SU-DHL-6 (cell line): Measurements from ENCODE around the gene HECTD4.

Experiments
- EZH2phosphoT487 ChIP-seq: fragments of 200-600 bp; sonication (generic), shearing (Covaris generic); conservative IDR thresholded peaks from 2 replicates; pipeline ENCODE4 v1.6.1; 2018; ENCODE audit warnings: mild to moderate bottlenecking, antibody characterized with exemption, low read length, moderate library complexity, mixed read lengths
- TF ChIP-seq, protein P1 (sequence below): fragments of 200-600 bp; sonication (generic); IDR thresholded peaks from one replicate; pipeline ENCODE4 v1.5.1; 2017; ENCODE audit warnings: antibody characterized with exemption, mild to moderate bottlenecking, low read length, moderate library complexity; ENCODE audit not compliant: insufficient read depth, poor library complexity, severe bottlenecking

DNA sequence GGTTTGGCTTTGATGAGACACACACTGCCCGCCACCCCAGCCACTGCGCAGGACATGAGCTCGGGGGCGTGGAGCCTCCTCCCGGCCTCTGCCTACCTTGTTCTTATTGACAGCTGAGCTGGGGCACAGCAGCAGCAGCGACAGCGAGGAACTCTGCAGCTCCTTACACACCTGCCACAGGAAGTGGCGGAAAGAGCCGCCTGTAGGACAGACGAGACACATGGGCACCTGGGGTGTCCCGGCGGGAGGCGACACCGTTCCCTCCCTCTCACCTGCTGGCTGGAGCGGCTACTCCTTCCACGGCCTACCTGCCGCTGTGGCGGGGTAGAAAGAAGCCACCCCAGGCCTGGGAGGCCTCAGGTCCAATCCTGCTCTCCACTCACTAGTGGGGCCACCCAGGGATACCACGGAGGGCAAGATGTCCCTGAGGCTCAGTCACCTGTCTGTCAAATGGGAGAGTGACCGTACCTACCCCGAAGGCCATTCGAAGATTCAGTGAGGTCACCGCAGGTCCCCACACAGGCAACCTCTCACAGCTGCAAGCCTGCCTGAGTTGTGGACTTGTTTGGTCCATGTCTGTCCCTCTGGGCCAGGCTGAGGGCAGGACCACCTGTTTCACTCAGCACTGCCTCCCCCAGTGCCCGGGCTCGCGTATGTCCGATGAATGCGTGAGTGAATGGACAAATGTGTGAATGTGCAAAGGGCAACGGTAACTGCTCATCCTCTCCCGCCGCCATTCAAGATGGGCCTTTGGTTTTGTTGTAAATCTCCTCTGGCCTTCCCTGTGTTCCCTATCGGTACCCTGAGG, 214.3 kb downstream of the HECTD4 start:
- TF ChIP-seq, protein P1, sequence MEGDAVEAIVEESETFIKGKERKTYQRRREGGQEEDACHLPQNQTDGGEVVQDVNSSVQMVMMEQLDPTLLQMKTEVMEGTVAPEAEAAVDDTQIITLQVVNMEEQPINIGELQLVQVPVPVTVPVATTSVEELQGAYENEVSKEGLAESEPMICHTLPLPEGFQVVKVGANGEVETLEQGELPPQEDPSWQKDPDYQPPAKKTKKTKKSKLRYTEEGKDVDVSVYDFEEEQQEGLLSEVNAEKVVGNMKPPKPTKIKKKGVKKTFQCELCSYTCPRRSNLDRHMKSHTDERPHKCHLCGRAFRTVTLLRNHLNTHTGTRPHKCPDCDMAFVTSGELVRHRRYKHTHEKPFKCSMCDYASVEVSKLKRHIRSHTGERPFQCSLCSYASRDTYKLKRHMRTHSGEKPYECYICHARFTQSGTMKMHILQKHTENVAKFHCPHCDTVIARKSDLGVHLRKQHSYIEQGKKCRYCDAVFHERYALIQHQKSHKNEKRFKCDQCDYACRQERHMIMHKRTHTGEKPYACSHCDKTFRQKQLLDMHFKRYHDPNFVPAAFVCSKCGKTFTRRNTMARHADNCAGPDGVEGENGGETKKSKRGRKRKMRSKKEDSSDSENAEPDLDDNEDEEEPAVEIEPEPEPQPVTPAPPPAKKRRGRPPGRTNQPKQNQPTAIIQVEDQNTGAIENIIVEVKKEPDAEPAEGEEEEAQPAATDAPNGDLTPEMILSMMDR, result no peak
- no peak for TF ChIP-seq EZH2phosphoT487
